ENCODE measurements around the gene PLA2G15. TPM values are rescaled to one million over a fixed set of nuclear protein-coding genes. Genes with fewer than 3 reads are reported as not detected.

PLA2G15 gene
- total RNA-seq, 1 experiment from 2014 or later, result 16.9 TPM

DNA sequence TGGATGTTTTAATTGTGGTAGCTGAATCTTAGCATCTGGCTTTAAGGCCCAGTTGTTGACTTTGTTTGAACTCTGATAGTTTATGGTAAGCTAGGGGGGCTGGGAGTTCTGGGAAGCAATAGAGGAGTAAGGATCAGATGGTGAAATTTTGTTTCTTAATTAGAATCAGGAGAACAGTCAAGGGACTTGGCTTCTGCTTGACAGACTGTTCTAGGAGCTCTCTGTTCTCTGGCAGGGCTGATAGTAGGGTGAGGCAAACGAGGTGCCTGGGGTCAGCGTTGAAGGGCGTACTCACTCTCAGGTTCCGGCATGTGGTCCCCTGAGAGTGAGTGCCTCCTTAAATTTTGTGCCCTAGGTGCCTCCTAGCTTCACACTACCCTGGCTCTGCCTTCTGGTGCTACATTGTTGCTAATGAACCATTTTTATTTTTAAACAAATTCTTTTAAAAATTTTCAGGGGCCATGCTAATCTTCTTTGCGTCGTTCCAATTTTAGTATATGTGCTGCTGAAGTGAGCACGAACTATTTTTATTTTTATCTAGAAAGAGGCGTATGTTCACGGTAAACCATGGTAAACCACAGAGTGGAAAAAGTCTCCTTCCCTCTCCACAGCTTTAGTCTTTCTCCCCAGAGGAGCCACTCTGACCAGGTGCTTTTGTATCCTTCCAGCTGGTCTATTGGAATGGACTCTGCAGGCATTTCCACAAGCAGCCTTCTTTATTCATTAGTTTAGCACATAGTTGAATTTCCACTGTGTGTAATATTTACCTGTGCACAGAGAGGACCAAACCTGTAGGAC is 38.8 kb downstream of the PLA2G15 start:
- DNase-seq, result no peak
- TF ChIP-seq CTCF (IDR thresholded peaks at IDR 0.05; ENCODE audit: unreplicated experiment), result no peak
- Mint-ChIP-seq H3K4me1 (ENCODE audit: low read depth, unreplicated experiment) (no peaks in the 10 kb centered on the region), H3K4me3 (ENCODE audit: low read depth, unreplicated experiment) (no peak overlapping the region), H3K27me3 (ENCODE audit: unreplicated experiment) (no peaks in the 10 kb centered on the region), H3K9me3 (ENCODE audit: low read depth, unreplicated experiment) (no peaks in the 10 kb centered on the region), H3K27ac (ENCODE audit: unreplicated experiment) (no peak overlapping the region), H3K36me3 (ENCODE audit: insufficient read depth, unreplicated experiment) (peaks cover 19% of the 10 kb centered on the region)
- BruUV-seq (replicated peaks), result no TSS peak
- intact Hi-C loops (cut with micrococcal nuclease; ENCODE audit: unreplicated experiment), result loop anchor here (1.0 kb wide), 1 partner anchor 18 kb away; no protein-coding TSS in a partner anchor
- CTCF ChIA-PET, result interaction anchor here (0.6 kb wide), 2 partner anchors 19 to 244 kb away, joined by 3 to 4 read pairs; no protein-coding TSS in a partner anchor

DNA sequence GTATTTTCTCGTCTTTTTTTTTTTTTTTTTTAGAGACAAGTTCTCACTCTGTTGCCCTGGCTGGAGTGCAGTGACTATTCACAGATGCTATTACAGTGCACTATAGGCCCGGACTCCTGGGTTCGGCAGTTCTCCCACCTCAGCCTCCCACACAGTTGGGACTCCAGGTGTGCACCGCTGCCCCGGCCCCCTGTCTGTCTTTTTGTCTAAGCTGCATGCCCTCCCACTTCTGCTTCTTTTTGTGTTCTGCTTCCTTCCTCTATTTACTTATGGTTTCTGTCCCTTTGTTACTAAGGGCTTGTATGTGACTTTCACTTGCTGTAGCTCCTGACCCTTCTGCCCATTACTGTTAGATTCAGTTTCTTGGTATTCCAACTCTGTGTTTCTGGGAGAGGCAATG is 39.7 kb downstream of the PLA2G15 start:
- intact Hi-C loops (cut with micrococcal nuclease; ENCODE audit: unreplicated experiment), result loop anchor here (1.0 kb wide), 1 partner anchor 19 kb away; no protein-coding TSS in a partner anchor
- CTCF ChIA-PET, result interaction anchor here (0.6 kb wide), 1 partner anchor 20 kb away, joined by 4 read pairs; no protein-coding TSS in a partner anchor
- H3K27me3 Mint-ChIP-seq (ENCODE audit: unreplicated experiment), result no peaks in the 10 kb centered on the region
- no peaks in the 10 kb centered on the region for H3K9me3 Mint-ChIP-seq (ENCODE audit: low read depth, unreplicated experiment)
- H3K27ac Mint-ChIP-seq (ENCODE audit: unreplicated experiment), result no peak overlapping the region
- BruUV-seq (replicated peaks), result no TSS peak
- TF ChIP-seq CTCF (IDR thresholded peaks at IDR 0.05; ENCODE audit: unreplicated experiment), result no peak
- no peak for DNase-seq
- no peaks in the 10 kb centered on the region for H3K4me1 Mint-ChIP-seq (ENCODE audit: low read depth, unreplicated experiment)
- H3K4me3 Mint-ChIP-seq (ENCODE audit: low read depth, unreplicated experiment), result no peak overlapping the region
- peaks cover 19% of the 10 kb centered on the region for H3K36me3 Mint-ChIP-seq (ENCODE audit: insufficient read depth, unreplicated experiment)

GRCh38 chr16:68285683-68286082 is 40.5 kb downstream of the PLA2G15 start:
- no TSS peak for BruUV-seq (replicated peaks)
- Mint-ChIP-seq H3K27ac (ENCODE audit: unreplicated experiment) (no peak overlapping the region), H3K36me3 (ENCODE audit: insufficient read depth, unreplicated experiment) (peaks cover 19% of the 10 kb centered on the region), H3K9me3 (ENCODE audit: low read depth, unreplicated experiment) (no peaks in the 10 kb centered on the region), H3K4me1 (ENCODE audit: low read depth, unreplicated experiment) (no peaks in the 10 kb centered on the region), H3K27me3 (ENCODE audit: unreplicated experiment) (no peaks in the 10 kb centered on the region), H3K4me3 (ENCODE audit: low read depth, unreplicated experiment) (no peak overlapping the region)
- DNase-seq, result no peak
- intact Hi-C loops (cut with micrococcal nuclease; ENCODE audit: unreplicated experiment), result no loop called here
- TF ChIP-seq CTCF (IDR thresholded peaks at IDR 0.05; ENCODE audit: unreplicated experiment), result no peak
- CTCF ChIA-PET, result interaction anchor here (0.7 to 1.5 kb wide), 2 partner anchors 11 to 15 kb away, joined by 3 to 7 read pairs; no protein-coding TSS in a partner anchor

DNA sequence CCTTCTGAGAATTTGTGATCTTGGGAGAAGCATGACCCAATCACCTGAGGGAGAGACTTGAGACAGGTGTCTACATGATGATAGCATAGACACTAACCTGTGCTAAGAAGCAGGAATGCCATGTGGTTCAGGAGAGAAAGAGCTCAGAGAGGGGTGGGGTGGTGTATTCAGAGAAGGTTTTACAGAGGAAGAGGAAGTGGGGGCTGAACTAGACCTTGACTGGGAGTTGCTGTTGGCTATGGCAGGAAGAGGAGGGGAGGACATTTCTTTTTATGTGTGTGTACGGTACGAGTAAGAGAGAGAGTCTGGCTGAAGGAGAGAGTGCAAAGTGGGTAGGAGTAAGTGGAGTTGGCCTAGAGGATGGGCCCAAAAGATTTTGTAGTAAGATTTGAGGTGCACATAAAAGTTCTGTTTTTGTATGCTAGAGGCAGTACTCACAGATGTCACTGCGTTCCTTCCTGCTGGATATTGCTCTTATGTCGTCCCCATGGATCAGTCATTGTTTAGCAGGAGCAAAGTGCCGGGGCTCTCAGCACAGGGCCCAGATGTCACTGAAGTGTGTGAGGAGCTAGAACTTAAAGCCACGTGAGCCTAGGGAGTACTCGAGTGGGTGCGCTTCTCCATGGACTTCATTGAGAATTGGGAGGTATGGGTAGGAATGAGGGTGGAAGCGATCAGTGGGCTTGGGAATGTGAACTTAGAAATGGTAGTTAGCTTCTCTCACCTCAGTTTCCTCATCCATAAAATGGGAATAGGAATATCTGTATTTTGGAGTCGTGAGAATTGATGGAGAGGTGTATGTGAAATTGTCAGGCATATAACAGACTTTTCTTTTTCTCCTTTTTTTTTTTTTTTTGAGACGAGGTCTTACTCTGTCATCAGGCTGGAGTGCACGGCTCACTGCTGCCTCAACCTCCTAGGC is 41.2 kb downstream of the PLA2G15 start:
- H3K27me3 Mint-ChIP-seq (ENCODE audit: unreplicated experiment), result no peaks in the 10 kb centered on the region
- no peak overlapping the region for H3K27ac Mint-ChIP-seq (ENCODE audit: unreplicated experiment)
- BruUV-seq (replicated peaks), result no TSS peak
- peaks cover 22% of the 10 kb centered on the region for H3K36me3 Mint-ChIP-seq (ENCODE audit: insufficient read depth, unreplicated experiment)
- intact Hi-C loops (cut with micrococcal nuclease; ENCODE audit: unreplicated experiment), result no loop called here
- CTCF ChIA-PET, result interaction anchor here (0.7 to 1.5 kb wide), 3 partner anchors 10 to 26 kb away, joined by 3 to 7 read pairs (median 3); no protein-coding TSS in a partner anchor
- no peak for DNase-seq
- no peaks in the 10 kb centered on the region for H3K9me3 Mint-ChIP-seq (ENCODE audit: low read depth, unreplicated experiment)
- no peak for TF ChIP-seq CTCF (IDR thresholded peaks at IDR 0.05; ENCODE audit: unreplicated experiment)
- H3K4me3 Mint-ChIP-seq (ENCODE audit: low read depth, unreplicated experiment), result no peak overlapping the region
- no peaks in the 10 kb centered on the region for H3K4me1 Mint-ChIP-seq (ENCODE audit: low read depth, unreplicated experiment)
